PFSK-1 (cell line): ENCODE measurements around the gene BTN1A1.

Experiments
- FOXP2 ChIP-seq: optimal IDR thresholded peaks from 2 replicates; pipeline ENCODE3; 2011; ENCODE audit warnings: borderline replicate concordance, control low read depth, inconsistent platforms; ENCODE audit not compliant: insufficient read depth; ENCODE audit errors: extremely low read length, extremely low read depth
- POLR2AphosphoS5 ChIP-seq: IDR thresholded peaks from 2 replicates; pipeline ENCODE4 v1.6.1; 2012; ENCODE audit warnings: low read depth, mild to moderate bottlenecking, control low read depth, low read length, moderate library complexity
- REST ChIP-seq, 2 experiments: IDR thresholded peaks; 2 replicates each; pipeline versions ENCODE4 v1.6.1 to v1.8.0; 2011 to 2012; ENCODE audit warnings: low read depth in 2 of 2, low read length in 2 of 2, control low read depth in 1 of 2, inconsistent platforms in 1 of 2, mild to moderate bottlenecking in 1 of 2, moderate library complexity in 1 of 2; ENCODE audit not compliant: insufficient read depth in 1 of 2
- SIN3A ChIP-seq: IDR thresholded peaks from 2 replicates; pipeline ENCODE4 v1.6.1; 2012; ENCODE audit warnings: mild to moderate bottlenecking, low read length, moderate library complexity, borderline replicate concordance; ENCODE audit not compliant: insufficient read depth
- TAF1 ChIP-seq: IDR thresholded peaks from 2 replicates; pipeline ENCODE4 v1.6.1; 2012; ENCODE audit warnings: low read length, control low read depth, borderline replicate concordance; ENCODE audit not compliant: insufficient read depth

BTN1A1 gene

GRCh38 chr6:26555505-26556262, 55.6 kb downstream of the BTN1A1 start:
- TF ChIP-seq REST (IDR thresholded peaks at IDR 0.05; ENCODE audit: insufficient read depth in 1 of 2, low read depth in 2 of 2, low read length in 2 of 2): no peak

GRCh38 chr6:26556263-26557070, 56.4 kb downstream of the BTN1A1 start:
- TF ChIP-seq SIN3A (no peak), REST (IDR thresholded peaks at IDR 0.05; ENCODE audit: insufficient read depth in 1 of 2, low read depth in 2 of 2, low read length in 2 of 2) (no peak), POLR2AphosphoS5 (no peak), TAF1 (no peak), FOXP2 (no peak)
